Measurements from ENCODE around the gene SMCHD1. TPM values are rescaled to one million over a fixed set of nuclear protein-coding genes. Genes with fewer than 3 reads are reported as not detected.

The SMCHD1 gene
- total RNA-seq, 4 donors from 2014 or later, result 32.8 to 69.6 (median 33.8) TPM

GRCh38 chr18:2651981-2652380 lies 3.5 kb upstream of the SMCHD1 start:
- H3K4me3 ChIP-seq, result no peak overlapping the region
- peaks cover 0 to 13% (median 0%) of the 10 kb centered on the region in 3 donors for H3K4me1 ChIP-seq
- H3K36me3 ChIP-seq, result no peaks in the 10 kb centered on the region
- intact Hi-C loops (cut with DNase I), result no loop called here
- 82 to 91% methylated on average over 1 of the region's 1 CpG for WGBS, 2 donors
- no peak for TF ChIP-seq POLR2A (IDR thresholded peaks at IDR 0.05)
- TF ChIP-seq CTCF (IDR thresholded peaks at IDR 0.05), result no peak
- no peak overlapping the region for H3K27ac ChIP-seq
- no peak for DNase-seq
- no peaks in the 10 kb centered on the region for H3K27me3 ChIP-seq
- H3K9me3 ChIP-seq, result no peaks in the 10 kb centered on the region

GRCh38 chr18:2653467-2653866 lies 2.1 kb upstream of the SMCHD1 start:
- WGBS, 2 donors, result 76 to 79% methylated on average over 4 of the region's 4 CpGs
- TF ChIP-seq POLR2A (IDR thresholded peaks at IDR 0.05), result no peak
- no peak for TF ChIP-seq CTCF (IDR thresholded peaks at IDR 0.05)
- intact Hi-C loops (cut with DNase I), result no loop called here
- Histone ChIP-seq H3K9me3 (no peaks in the 10 kb centered on the region), H3K4me3 (no peak overlapping the region), H3K27ac (no peak overlapping the region), H3K4me1 (peaks cover 3 to 28% (median 11%) of the 10 kb centered on the region in 3 donors), H3K36me3 (no peaks in the 10 kb centered on the region), H3K27me3 (no peaks in the 10 kb centered on the region)
- no peak for DNase-seq

DNA sequence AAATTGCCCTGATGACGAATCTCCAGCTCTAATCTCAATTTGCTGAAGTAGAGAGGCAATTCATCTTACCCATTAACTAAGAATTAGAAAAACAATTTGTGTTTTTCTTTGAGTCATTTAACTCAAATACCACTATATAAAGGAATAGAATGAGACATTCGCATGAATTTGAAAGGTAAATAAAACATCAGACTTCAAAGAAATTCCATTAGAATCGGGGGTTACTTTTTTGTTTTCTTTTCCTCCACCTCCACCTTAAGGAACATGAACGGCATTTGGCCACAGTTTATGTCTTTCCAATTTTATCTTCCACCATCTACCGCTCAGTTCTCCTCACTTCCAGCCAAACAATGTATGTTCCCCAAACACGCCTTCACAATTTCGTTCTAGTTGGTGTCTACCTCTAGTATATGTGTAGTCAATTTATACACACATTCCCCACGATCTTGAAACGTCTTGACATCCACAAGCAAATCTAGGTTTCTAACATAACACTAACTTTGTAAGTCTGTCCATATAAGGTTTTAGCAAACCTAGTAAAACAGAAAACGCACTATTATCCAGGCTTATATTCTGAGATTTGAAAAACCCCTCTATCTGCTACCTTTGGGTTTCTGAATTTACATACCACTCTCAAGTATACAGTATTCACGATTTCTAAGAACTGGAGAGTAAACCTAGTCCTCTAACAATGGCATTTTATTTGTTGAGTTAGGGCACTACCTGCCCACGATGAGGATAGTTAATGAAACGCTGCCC lies 1.2 kb upstream of the SMCHD1 start:
- Histone ChIP-seq H3K27ac (peak overlapping the region; percentile 98 to 99 (median 98)), H3K36me3 (no peaks in the 10 kb centered on the region), H3K9me3 (no peaks in the 10 kb centered on the region), H3K4me3 (peak overlapping the region; percentile 93 to 98 (median 96)), H3K4me1 (peaks cover 3 to 37% (median 17%) of the 10 kb centered on the region in 3 donors), H3K27me3 (no peaks in the 10 kb centered on the region)
- intact Hi-C loops (cut with DNase I), result loop anchor here (2.0 kb wide), 1 partner anchor 84 kb away; the partner anchor contains the start of genes METTL4 and NDC80
- DNase-seq, result no peak
- TF ChIP-seq POLR2A (IDR thresholded peaks at IDR 0.05) (no peak), CTCF (IDR thresholded peaks at IDR 0.05) (no peak)
- 25 to 32% methylated on average over 13 of the region's 13 CpGs for WGBS, 2 donors

- no peak for DNase-seq
- TF ChIP-seq POLR2A (IDR thresholded peaks at IDR 0.05), result no peak
- TF ChIP-seq CTCF (IDR thresholded peaks at IDR 0.05), result no peak
- peak overlapping the region; percentile 93 to 98 (median 96) for H3K4me3 ChIP-seq
Observed at GRCh38 chr18:2654928-2655177, 673 bp upstream of the SMCHD1 start.

GRCh38 chr18:2655954-2656236 lies 369 bp downstream of the SMCHD1 start:
- no peaks in the 10 kb centered on the region for H3K36me3 ChIP-seq
- peak overlapping the region; percentile 93 to 98 (median 96) for H3K4me3 ChIP-seq
- no peak for TF ChIP-seq POLR2A (IDR thresholded peaks at IDR 0.05)
- intact Hi-C loops (cut with DNase I), result loop anchor here (2.0 kb wide), 1 partner anchor 85 kb away; the partner anchor contains the start of genes METTL4 and NDC80
- H3K27me3 ChIP-seq, result no peaks in the 10 kb centered on the region
- peaks cover 3 to 45% (median 19%) of the 10 kb centered on the region in 3 donors for H3K4me1 ChIP-seq
- H3K9me3 ChIP-seq, result no peaks in the 10 kb centered on the region
- peak; percentile 19 for DNase-seq
- H3K27ac ChIP-seq, result peak overlapping the region; percentile 98 to 99 (median 98)
- 0% methylated on average over 6 to 13 of the region's 37 CpGs for WGBS, 2 donors

More at GRCh38 chr18:2654928-2655177, 673 bp upstream of the SMCHD1 start:
- Histone ChIP-seq H3K4me1 (peaks cover 3 to 42% (median 19%) of the 10 kb centered on the region in 3 donors), H3K36me3 (no peaks in the 10 kb centered on the region), H3K27me3 (no peaks in the 10 kb centered on the region), H3K9me3 (no peaks in the 10 kb centered on the region), H3K27ac (peak overlapping the region; percentile 98 to 99 (median 98))
- intact Hi-C loops (cut with DNase I), result loop anchor here (2.0 kb wide), 1 partner anchor 84 kb away; the partner anchor contains the start of genes METTL4 and NDC80
- WGBS, 2 donors, result 0 to 2% methylated on average over 10 to 13 of the region's 22 CpGs

Measured in esophagus squamous epithelium (tissue), 5 donors.